Measurements from ENCODE around the gene PYGB. TPM values are rescaled to one million over a fixed set of nuclear protein-coding genes. Genes with fewer than 3 reads are reported as not detected.

The PYGB gene
- total and polyA plus RNA-seq, 4 experiments from 2014 or later = 28.3 to 35.6 (median 34.2) TPM

DNA sequence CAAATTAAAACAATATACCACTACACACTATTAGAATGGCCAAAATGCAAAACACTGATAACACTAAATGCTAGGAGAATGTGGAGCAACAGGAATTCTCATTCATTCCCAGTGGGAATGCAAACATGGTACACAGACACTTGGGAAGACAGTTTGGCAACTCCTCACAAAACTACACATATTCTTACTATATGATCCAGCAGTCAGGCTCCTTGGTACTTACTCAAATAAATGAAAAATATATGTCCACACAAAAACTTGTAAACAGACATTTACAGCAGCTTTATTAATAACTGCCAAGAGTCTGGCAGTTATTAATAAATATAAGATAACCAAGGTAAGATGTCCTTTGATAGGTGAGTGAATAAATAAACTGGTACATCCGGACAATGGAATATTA, 97.8 kb downstream of the PYGB start:
- DNase-seq = no peak
- peaks cover 4 to 5% of the 10 kb centered on the region in 2 donors for H3K36me3 Mint-ChIP-seq
- H3K9me3 Mint-ChIP-seq = no peaks in the 10 kb centered on the region
- ChIA-PET CTCF (ENCODE audit: partially characterized antibody) (no interaction called here), POLR2A (ENCODE audit: partially characterized antibody) (no interaction called here)
- no peak overlapping the region for H3K27ac ChIP-seq (ENCODE audit: low read depth, low read length)
- H3K36me3 ChIP-seq (ENCODE audit: insufficient read depth, low read length) = no peaks in the 10 kb centered on the region
- H3K4me3 Mint-ChIP-seq = no peak overlapping the region
- H3K9me3 ChIP-seq (ENCODE audit: control insufficient read depth in 1 of 2, low read length in 2 of 2) = no peaks in the 10 kb centered on the region
- no peaks in the 10 kb centered on the region for H3K27me3 ChIP-seq (ENCODE audit: insufficient read depth, low read length)
- peaks cover 24% of the 10 kb centered on the region for H3K4me1 ChIP-seq (ENCODE audit: insufficient read depth, low read length)
- peaks cover 25 to 51% (median 30%) of the 10 kb centered on the region in 4 donors for H3K4me1 Mint-ChIP-seq
- no peak overlapping the region for H3K4me3 ChIP-seq (ENCODE audit: low read length in 2 of 2)
- intact Hi-C loops (cut with micrococcal nuclease) = no loop called here
- H3K27ac Mint-ChIP-seq = no peak overlapping the region
- H3K27me3 Mint-ChIP-seq = no peaks in the 10 kb centered on the region

DNA sequence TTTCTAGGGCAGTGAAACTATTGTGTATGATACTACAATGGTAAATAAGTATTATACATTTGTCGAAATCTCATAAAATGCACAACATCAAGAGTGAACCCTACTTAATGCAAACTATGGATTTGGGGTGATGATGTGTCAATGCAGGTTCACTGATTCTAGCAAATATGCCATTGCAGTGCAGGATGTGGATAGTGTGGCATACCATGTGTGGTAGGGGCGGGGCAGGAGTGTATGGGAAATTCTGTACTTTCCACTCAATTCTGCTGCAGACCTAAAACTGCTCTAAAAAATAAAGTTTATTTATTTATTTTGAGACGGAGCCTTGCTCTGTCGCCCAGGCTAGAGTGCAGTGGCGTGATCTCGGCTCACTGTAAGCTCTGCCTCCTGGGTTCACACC, 98.5 kb downstream of the PYGB start:
- H3K4me1 ChIP-seq (ENCODE audit: insufficient read depth, low read length) = peaks cover 24% of the 10 kb centered on the region
- H3K4me3 Mint-ChIP-seq = no peak overlapping the region
- H3K27ac Mint-ChIP-seq = no peak overlapping the region
- no peak for DNase-seq
- POLR2A ChIA-PET (ENCODE audit: partially characterized antibody) = no interaction called here
- no peaks in the 10 kb centered on the region for H3K9me3 ChIP-seq (ENCODE audit: control insufficient read depth in 1 of 2, low read length in 2 of 2)
- no peak overlapping the region for H3K4me3 ChIP-seq (ENCODE audit: low read length in 2 of 2)
- no peak overlapping the region for H3K27ac ChIP-seq (ENCODE audit: low read depth, low read length)
- CTCF ChIA-PET (ENCODE audit: partially characterized antibody) = no interaction called here
- H3K4me1 Mint-ChIP-seq = peaks cover 28 to 51% (median 32%) of the 10 kb centered on the region in 4 donors
- H3K27me3 ChIP-seq (ENCODE audit: insufficient read depth, low read length) = no peaks in the 10 kb centered on the region
- H3K36me3 Mint-ChIP-seq = peaks cover 4 to 5% of the 10 kb centered on the region in 2 donors
- H3K27me3 Mint-ChIP-seq = no peaks in the 10 kb centered on the region
- no peaks in the 10 kb centered on the region for H3K9me3 Mint-ChIP-seq
- intact Hi-C loops (cut with micrococcal nuclease) = no loop called here
- H3K36me3 ChIP-seq (ENCODE audit: insufficient read depth, low read length) = no peaks in the 10 kb centered on the region

Other genes starting within 250 kb of the PYGB start
- 10 to 100 TPM; 55.4 to 56.5 TPM for gene ACSS1, start 189.9 kb upstream of the PYGB start, total RNA-seq
- gene ACSS1, start 189.9 kb upstream of the PYGB start, polyA plus RNA-seq = 10 to 100 TPM; 44.6 to 47.2 TPM
- not detected for gene VSX1, start 165.9 kb upstream of the PYGB start, total RNA-seq
- gene VSX1, start 165.9 kb upstream of the PYGB start, polyA plus RNA-seq = not detected
- gene ENTPD6, start 52.4 kb upstream of the PYGB start, total RNA-seq = 10 to 100 TPM; 90.2 to 94.3 TPM
- gene ENTPD6, start 52.4 kb upstream of the PYGB start, polyA plus RNA-seq = 10 to 100 TPM; 42.1 to 45.8 TPM
- gene ABHD12, start 142.8 kb downstream of the PYGB start, total RNA-seq = 10 to 100 TPM; 30.1 to 30.9 TPM
- 10 to 100 TPM; 25.9 to 29.1 TPM for gene ABHD12, start 142.8 kb downstream of the PYGB start, polyA plus RNA-seq
- 1 to 10 TPM in 1 of 2 experiments, under 1 TPM in 1; 0.75 to 1.3 TPM for gene GINS1, start 159.6 kb downstream of the PYGB start, total RNA-seq
- gene GINS1, start 159.6 kb downstream of the PYGB start, polyA plus RNA-seq = under 1 TPM; 0.62 to 0.99 TPM

Measured in CD4-positive, alpha-beta memory T cell (primary cell).